Measurements from ENCODE around the gene CDC42SE2.

Gene CDC42SE2

GRCh38 chr5:131361677-131362315 lies 97.9 kb downstream of the CDC42SE2 start:
- no peak for DNase-seq (ENCODE audit: low read depth in 1 of 2, low spot score in 1 of 2)
- Histone ChIP-seq H3K4me3 (replicated peaks; ENCODE audit: insufficient read depth, low read length) (no peak overlapping the region), H3K27ac (replicated peaks) (no peak overlapping the region), H3K27me3 (ENCODE audit: insufficient read depth, poor library complexity, severe bottlenecking) (no peaks in the 10 kb centered on the region)
- no peak for TF ChIP-seq SPI1 (IDR thresholded peaks at IDR 0.05; ENCODE audit: borderline replicate concordance, low read depth)

GRCh38 chr5:131363811-131364506 lies 100.1 kb downstream of the CDC42SE2 start:
- H3K4me3 ChIP-seq (replicated peaks; ENCODE audit: insufficient read depth, low read length), result no peak overlapping the region
- DNase-seq (ENCODE audit: low read depth in 1 of 2, low spot score in 1 of 2), result no peak
- H3K27ac ChIP-seq (replicated peaks), result no peak overlapping the region
- no peaks in the 10 kb centered on the region for H3K27me3 ChIP-seq (ENCODE audit: insufficient read depth, poor library complexity, severe bottlenecking)
- TF ChIP-seq GABPA (IDR thresholded peaks at IDR 0.05; ENCODE audit: low read depth) (no peak), POLR2AphosphoS5 (IDR thresholded peaks at IDR 0.05; ENCODE audit: low read depth) (no peak), SPI1 (IDR thresholded peaks at IDR 0.05; ENCODE audit: borderline replicate concordance, low read depth) (no peak), CTCF (IDR thresholded peaks at IDR 0.05; ENCODE audit: insufficient read depth, low read length) (no peak), REST (IDR thresholded peaks at IDR 0.05; ENCODE audit: insufficient replicate concordance, low read depth) (no peak)

DNA sequence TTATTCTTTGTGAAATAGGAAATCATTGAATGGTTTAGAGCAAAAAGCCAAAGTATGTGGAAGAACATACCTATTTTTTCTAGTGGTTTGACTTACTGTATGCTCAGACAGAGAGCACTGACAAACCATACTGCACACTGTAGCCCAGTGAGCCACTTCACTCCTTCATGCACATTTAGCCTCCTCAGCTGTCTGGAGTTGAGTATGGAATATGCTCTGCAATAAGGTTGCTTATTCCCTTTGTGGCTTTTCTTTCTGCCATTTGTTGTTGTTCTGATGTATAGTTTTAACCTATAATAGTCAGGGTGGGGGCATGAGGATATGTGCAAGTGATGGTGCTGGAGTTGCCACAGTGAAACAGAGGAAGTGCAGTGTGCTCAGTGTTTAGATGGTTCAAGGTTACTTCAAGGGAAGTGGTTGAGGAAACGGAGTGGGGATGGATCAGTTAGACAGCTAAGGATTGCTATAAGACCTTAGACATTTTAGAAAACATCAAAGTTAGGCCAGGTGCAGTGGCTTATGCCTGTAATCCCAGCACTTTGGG lies 100.7 kb downstream of the CDC42SE2 start:
- H3K4me3 ChIP-seq (replicated peaks; ENCODE audit: insufficient read depth, low read length), result no peak overlapping the region
- DNase-seq (ENCODE audit: low read depth in 1 of 2, low spot score in 1 of 2), result peak in 1 of 2 experiments; percentile 39
- H3K27ac ChIP-seq (replicated peaks), result no peak overlapping the region
- TF ChIP-seq SPI1 (IDR thresholded peaks at IDR 0.05; ENCODE audit: borderline replicate concordance, low read depth) (peak; percentile 64; the same call in 1 of the 2 replicates), GABPA (IDR thresholded peaks at IDR 0.05; ENCODE audit: low read depth) (no peak)
- no peaks in the 10 kb centered on the region for H3K27me3 ChIP-seq (ENCODE audit: insufficient read depth, poor library complexity, severe bottlenecking)

GRCh38 chr5:131366428-131366827 lies 102.6 kb downstream of the CDC42SE2 start:
- H3K27me3 ChIP-seq (ENCODE audit: insufficient read depth, poor library complexity, severe bottlenecking), result no peaks in the 10 kb centered on the region
- H3K4me3 ChIP-seq (replicated peaks; ENCODE audit: insufficient read depth, low read length), result no peak overlapping the region
- no peak for TF ChIP-seq SPI1 (IDR thresholded peaks at IDR 0.05; ENCODE audit: borderline replicate concordance, low read depth)
- TF ChIP-seq GABPA (IDR thresholded peaks at IDR 0.05; ENCODE audit: low read depth), result no peak
- no peak for TF ChIP-seq CTCF (IDR thresholded peaks at IDR 0.05; ENCODE audit: insufficient read depth, low read length)
- TF ChIP-seq POLR2AphosphoS5 (IDR thresholded peaks at IDR 0.05; ENCODE audit: low read depth), result no peak
- TF ChIP-seq REST (IDR thresholded peaks at IDR 0.05; ENCODE audit: insufficient replicate concordance, low read depth), result no peak
- H3K27ac ChIP-seq (replicated peaks), result no peak overlapping the region
- no peak for DNase-seq (ENCODE audit: low read depth in 1 of 2, low spot score in 1 of 2)
